K562 (cell line): ENCODE data around the gene MAB21L3. TPM values are rescaled to one million over a fixed set of nuclear protein-coding genes. Genes with fewer than 3 reads are reported as not detected.
A peak's percentile ranks its signal among the peaks of the same experiment; 100 is the strongest.

Experiments used
- ATAC-seq: fragments of 200-7000 bp; cut with Tn5 transposase; 3 replicates; pipeline ENCODE4 v1.9.1; 2020; ENCODE audit warnings: moderate library complexity
- BruUV-seq: library from RNA; stranded (reverse); fragments of 400-500 nt; replicated peaks from 2 replicates; lab custom pipeline; 2021; lab: Mats Ljungman, UMichigan
- CTCF ChIA-PET: fragments of 300-600 bp; formaldehyde crosslinking; extraction: SDS; loops from one replicate; lab custom pipeline; 2021; ENCODE audit warnings: low intra/inter-chr PET ratio; lab: Yijun Ruan, JAX
- POLR2A ChIA-PET: fragments of 300-600, 350-650 bp; sonication (Branson Sonifier 250); formaldehyde crosslinking; extraction: SDS; loops from one replicate; lab custom pipeline; 2021; ENCODE audit warnings: antibody characterized with exemption, inconsistent platforms; lab: Yijun Ruan, JAX
- DNase-seq, 4 experiments: peaks; one replicate each; pipeline versions ENCODE4 v3.0.0 to v3.0.0-alpha.2; 2011 to 2018; ENCODE audit warnings: low spot score in 3 of 4, mixed read lengths in 3 of 4; ENCODE audit errors: extremely low read depth in 1 of 4
- FAIRE-seq: peaks from 2 replicates; lab custom pipeline; 2011; peaks lifted over from hg19 to GRCh38; lab: Jason Lieb, UNC
- H2AFZ ChIP-seq: 2 replicates; pipeline ENCODE4 v1.6.0; 2011; ENCODE audit warnings: low read depth, low read length, control low read depth, inconsistent platforms
- H3K27ac ChIP-seq: fragments of 200-600 bp; 3 replicates; pipeline ENCODE4 v1.8.0; 2011; ENCODE audit warnings: low read depth, mild to moderate bottlenecking, control low read depth, inconsistent platforms, low read length, moderate library complexity, mixed read lengths; ENCODE audit errors: extremely low read depth
- H3K27me3 ChIP-seq, 2 experiments: fragments of 300-600 bp in 1 of 2; 2 replicates in 1 of 2; 3 replicates in 1 of 2; pipeline versions ENCODE4 v1.6.0 to v1.8.0; 2011; ENCODE audit warnings: inconsistent platforms in 2 of 2, low read length in 2 of 2, mild to moderate bottlenecking in 1 of 2, mixed read lengths in 1 of 2, moderate library complexity in 1 of 2; ENCODE audit not compliant: control insufficient read depth in 2 of 2, insufficient read depth in 2 of 2
- H3K36me3 ChIP-seq: fragments of 300-600 bp; 3 replicates; pipeline ENCODE4 v1.8.0; 2011; ENCODE audit warnings: mild to moderate bottlenecking, low read length, inconsistent platforms; ENCODE audit not compliant: control insufficient read depth, insufficient read depth
- H3K4me1 ChIP-seq, 2 experiments: fragments of 200-600 bp in 1 of 2; replicated peaks in 1 of 2; 2 replicates in 1 of 2; 3 replicates in 1 of 2; pipeline versions ENCODE4 v1.5.1 to v1.8.0; 2011; ENCODE audit warnings: inconsistent platforms in 2 of 2, low read length in 2 of 2, mild to moderate bottlenecking in 1 of 2, mixed read lengths in 1 of 2, moderate library complexity in 1 of 2; ENCODE audit not compliant: control insufficient read depth in 2 of 2, insufficient read depth in 2 of 2
- H3K4me2 ChIP-seq: 2 replicates; pipeline ENCODE4 v1.6.1; 2011; ENCODE audit warnings: low read length, control low read depth, inconsistent platforms, mixed read lengths; ENCODE audit not compliant: insufficient read depth
- H3K4me3 ChIP-seq: fragments of 200-600 bp; sonication (generic), shearing (Covaris generic); 2 replicates; pipeline ENCODE4 v1.5.1; 2016; ENCODE audit warnings: control low read depth, inconsistent platforms
- H3K79me2 ChIP-seq: fragments of 200-600 bp; 3 replicates; pipeline ENCODE4 v1.8.0; 2011; ENCODE audit warnings: low read length, inconsistent platforms; ENCODE audit not compliant: control insufficient read depth, insufficient read depth
- H3K9ac ChIP-seq, 2 experiments: 2 replicates each; pipeline versions ENCODE4 v1.6.0 to v1.6.1; 2011; ENCODE audit warnings: low read depth in 2 of 2, low read length in 2 of 2, control low read depth in 1 of 2, inconsistent platforms in 1 of 2, mild to moderate bottlenecking in 1 of 2, mixed read lengths in 1 of 2; ENCODE audit not compliant: insufficient read depth in 1 of 2
- H3K9me1 ChIP-seq: one replicate; pipeline ENCODE4 v1.6.0; 2011; ENCODE audit warnings: inconsistent platforms, mild to moderate bottlenecking, low read length, moderate library complexity; ENCODE audit not compliant: control insufficient read depth, insufficient read depth
- H3K9me3 ChIP-seq: replicated peaks from 2 replicates; pipeline ENCODE4 v1.5.1; 2011; ENCODE audit warnings: low read depth, low read length, inconsistent platforms; ENCODE audit not compliant: control insufficient read depth, insufficient read depth
- H4K20me1 ChIP-seq: replicated peaks from 2 replicates; pipeline ENCODE4 v1.6.1; 2011; ENCODE audit warnings: low read length, inconsistent platforms, mixed read lengths; ENCODE audit not compliant: control insufficient read depth, insufficient read depth
- ARID3A ChIP-seq: IDR thresholded peaks from 2 replicates; pipeline ENCODE4 v1.6.1; 2012; ENCODE audit warnings: low read depth, low read length, improper control_type of control experiment, borderline replicate concordance
- CHD1 ChIP-seq: fragments of 200-600 bp; sonication (generic); IDR thresholded peaks from one replicate; pipeline ENCODE4 v1.6.1; 2012; ENCODE audit warnings: mild to moderate bottlenecking, moderate library complexity, low read length, inconsistent platforms
- KDM2B ChIP-seq: fragments of 250-450 bp; sonication (Bioruptor Pico); IDR thresholded peaks from 2 replicates; pipeline ENCODE4 v1.8.0; 2021; ENCODE audit warnings: mild to moderate bottlenecking, moderate library complexity
- MAFG ChIP-seq: fragments of 450-650 bp; conservative IDR thresholded peaks from 2 replicates; pipeline ENCODE4 v1.6.1; 2016; ENCODE audit warnings: missing genetic modification characterization, missing compliant biosample characterization
- MBD1 ChIP-seq: fragments of 250-450 bp; sonication (Bioruptor Pico); IDR thresholded peaks from 2 replicates; pipeline ENCODE4 v1.8.0; 2022; ENCODE audit warnings: inconsistent platforms
- NCOA4 ChIP-seq: fragments of 450-650 bp; IDR thresholded peaks from 2 replicates; pipeline ENCODE4 v1.6.1; 2018; ENCODE audit warnings: mild to moderate bottlenecking; ENCODE audit not compliant: partially characterized antibody
- NR1H2 ChIP-seq: sonication (generic); formaldehyde crosslinking; IDR thresholded peaks from 2 replicates; pipeline ENCODE4 v1.4.0; 2020; ENCODE audit warnings: mild to moderate bottlenecking, missing genetic modification reagents
- PPARD ChIP-seq: fragments of 250-450 bp; sonication (Bioruptor Pico); IDR thresholded peaks from 2 replicates; pipeline ENCODE4 v1.8.0; 2022; ENCODE audit warnings: inconsistent platforms, mild to moderate bottlenecking, moderate library complexity
- PRDM10 ChIP-seq: fragments of 450-650 bp; IDR thresholded peaks from 2 replicates; pipeline ENCODE4 v1.6.1; 2018; ENCODE audit not compliant: partially characterized antibody
- RBM34 ChIP-seq: fragments of 200-400 bp; formaldehyde crosslinking; IDR thresholded peaks from 2 replicates; pipeline ENCODE4 v1.6.1; 2018; ENCODE audit warnings: low read length, borderline replicate concordance; ENCODE audit not compliant: insufficient read depth
- THAP7 ChIP-seq: fragments of 250-450 bp; sonication (Bioruptor Pico); IDR thresholded peaks from 2 replicates; pipeline ENCODE4 v1.5.0; 2021
- XRCC5 ChIP-seq: fragments of 200-400 bp; formaldehyde crosslinking; IDR thresholded peaks from 2 replicates; pipeline ENCODE4 v1.6.1; 2017; ENCODE audit warnings: low read depth, mild to moderate bottlenecking, low read length
- ZNF280B ChIP-seq: fragments of 250-450 bp; sonication (Bioruptor Pico); IDR thresholded peaks from 2 replicates; pipeline ENCODE4 v1.5.1; 2021; ENCODE audit warnings: mild to moderate bottlenecking
- ZNF316 ChIP-seq: fragments of 450-650 bp; IDR thresholded peaks from 2 replicates; pipeline ENCODE4 v1.6.1; 2016
- whole genome bisulfite sequencing: fragments of 100-300 bp; shearing (Covaris generic); methylation state at CpG from one replicate; pipeline ENCODE4 v1.1.6; 2016; ENCODE audit warnings: low coverage, mixed read lengths; ENCODE audit not compliant: insufficient coverage; ENCODE audit errors: missing lambda C conversion rate; 5-methylcytosine and 5-hydroxymethylcytosine counted together
- in situ Hi-C: fragments of 300-500 bp; cut with MboI; formaldehyde crosslinking; loops from 4 replicates; pipeline ENCODE4 v1.15.0; 2018; ENCODE audit warnings: inconsistent platforms, mixed read lengths
- intact Hi-C: fragments of 100-400 bp; cut with micrococcal nuclease; formaldehyde crosslinking; loops from 2 replicates; pipeline ENCODE4 v1.14.2; 2022
- polyA plus RNA-seq, 8 experiments: library from polyadenylated mRNA; depleted of rRNA in 4 of 8; stranded (reverse) in 5 of 8; unstranded in 3 of 8; fragments of >200 nt; fragmentation: Nextera tagmentation in 2 of 8; fragmentation: Illumina TruSeq in 1 of 8; extraction: Ambion mirVana in 2 of 8; extraction: Trizol in 1 of 8; gene quantifications; 2 replicates each; pipeline versions ENCODE4 v1.2.1 to v1.2.3, GENCODE V29; 2011 to 2014; ENCODE audit warnings: inconsistent platforms in 1 of 8, missing spikeins in 1 of 8
- total RNA-seq, 7 experiments: library from RNA; depleted of rRNA in 6 of 7; stranded (reverse); fragments of >200 nt in 6 of 7; fragmentation: Illumina TruSeq in 2 of 7; extraction: Trizol in 2 of 7; gene quantifications; 2 replicates each; pipeline versions ENCODE4 v1.2.1 to v1.2.3, GENCODE V29; 2011 to 2021; ENCODE audit warnings: low replicate concordance in 1 of 7

MAB21L3 gene
- total and polyA plus RNA-seq, 9 of the 15 experiments (the other 6 are each of a cell fraction or from before 2014, with no cell fraction given): not detected

- Histone ChIP-seq H3K9me3 (no peaks in the 10 kb centered on the region), H3K9ac (no peak overlapping the region), H3K36me3 (no peaks in the 10 kb centered on the region), H2AFZ (no peak overlapping the region), H3K27ac (no peak overlapping the region), H3K4me2 (no peak overlapping the region), H3K79me2 (no peaks in the 10 kb centered on the region), H3K9me1 (no peaks in the 10 kb centered on the region), H4K20me1 (no peaks in the 10 kb centered on the region), H3K4me1 (no peaks in the 10 kb centered on the region), H3K4me3 (no peak overlapping the region), H3K27me3 (no peaks in the 10 kb centered on the region)
- no TSS peak for BruUV-seq
- WGBS: 0% methylated on average over 1 of the region's 1 CpG
- DNase-seq (no peak), FAIRE-seq (no peak), ATAC-seq (no peak)
- intact Hi-C loops (no loop called here), in situ Hi-C loops (no loop called here)
- POLR2A ChIA-PET: interaction anchor here (0.5 kb wide), 1 partner anchor 806 kb away, joined by 3 read pairs; no protein-coding TSS in a partner anchor
- CTCF ChIA-PET: no interaction called here
- TF ChIP-seq ZNF316 (peak; percentile 74), XRCC5 (no peak), RBM34 (no peak), MBD1 (CRISPR knock-in tag) (no peak), THAP7 (CRISPR knock-in tag) (no peak), MAFG (peak; percentile 48), NCOA4 (no peak), PRDM10 (no peak), ARID3A (no peak), PPARD (CRISPR knock-in tag) (no peak), CHD1 (no peak), NR1H2 (CRISPR knock-in tag) (no peak), KDM2B (CRISPR knock-in tag) (no peak), ZNF280B (CRISPR knock-in tag) (no peak)
These were observed 35.6 kb upstream of the MAB21L3 start for GRCh38 chr1:116075575-116075974.
